Ishikawa (cell line): ENCODE results near the gene EMILIN2.

Experiments
- FOXM1 ChIP-seq: IDR thresholded peaks from 2 replicates; pipeline ENCODE4 v1.6.1; 2012; ENCODE audit warnings: low read depth, borderline replicate concordance
- MAX ChIP-seq: IDR thresholded peaks from 2 replicates; pipeline ENCODE4 v1.6.1; 2012
- TAF1 ChIP-seq: IDR thresholded peaks from 2 replicates; pipeline ENCODE4 v1.6.1; 2012; ENCODE audit warnings: low read depth, mild to moderate bottlenecking

- TF ChIP-seq FOXM1 (no peak), TAF1 (no peak), MAX (no peak)
Measured at GRCh38 chr18:2880473-2880872, 33.7 kb downstream of the EMILIN2 start.
